Measurements from ENCODE around the gene JAK1.

- TF ChIP-seq POLR2A (IDR thresholded peaks at IDR 0.05; ENCODE audit: low read depth, low read length): no peak
- no peak for TF ChIP-seq BCLAF1 (IDR thresholded peaks at IDR 0.05)
- no peak for TF ChIP-seq NBN (IDR thresholded peaks at IDR 0.05)
- TF ChIP-seq GABPA (IDR thresholded peaks at IDR 0.05; ENCODE audit: low read depth): no peak
Measured at GRCh38 chr1:64980745-64981600, 14.6 kb upstream of the JAK1 start.
